ENCODE data around the gene SLC25A29. TPM values are rescaled to one million over a fixed set of nuclear protein-coding genes. Genes with fewer than 3 reads are reported as not detected.

SLC25A29 gene
- total RNA-seq, 1 donor from 2014 or later = 123 TPM

DNA sequence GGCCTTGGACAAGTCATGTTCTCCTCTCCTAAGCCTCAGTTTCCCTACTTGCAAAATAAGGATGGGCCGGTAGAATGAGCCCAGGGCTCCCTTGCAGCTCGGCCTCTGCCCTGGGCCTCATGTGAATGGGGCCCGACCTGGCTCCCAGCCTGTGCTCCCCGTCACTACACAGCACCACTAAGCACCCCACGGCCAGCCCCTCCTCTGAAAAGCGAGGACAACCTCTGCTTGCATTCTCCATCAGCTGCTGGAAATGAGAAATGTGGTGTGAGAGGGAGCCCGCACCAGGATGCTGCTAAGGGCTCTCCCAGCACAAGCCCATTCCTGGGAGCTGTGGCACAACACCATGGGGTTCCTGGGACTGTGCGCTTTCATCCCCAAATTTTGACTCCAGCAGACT, 27.1 kb upstream of the SLC25A29 start:
- H3K27ac Mint-ChIP-seq (ENCODE audit: unreplicated experiment) = no peak overlapping the region
- no peaks in the 10 kb centered on the region for H3K9me3 Mint-ChIP-seq
- no peak for DNase-seq (ENCODE audit: low read depth, low spot score)
- TF ChIP-seq, protein P1, sequence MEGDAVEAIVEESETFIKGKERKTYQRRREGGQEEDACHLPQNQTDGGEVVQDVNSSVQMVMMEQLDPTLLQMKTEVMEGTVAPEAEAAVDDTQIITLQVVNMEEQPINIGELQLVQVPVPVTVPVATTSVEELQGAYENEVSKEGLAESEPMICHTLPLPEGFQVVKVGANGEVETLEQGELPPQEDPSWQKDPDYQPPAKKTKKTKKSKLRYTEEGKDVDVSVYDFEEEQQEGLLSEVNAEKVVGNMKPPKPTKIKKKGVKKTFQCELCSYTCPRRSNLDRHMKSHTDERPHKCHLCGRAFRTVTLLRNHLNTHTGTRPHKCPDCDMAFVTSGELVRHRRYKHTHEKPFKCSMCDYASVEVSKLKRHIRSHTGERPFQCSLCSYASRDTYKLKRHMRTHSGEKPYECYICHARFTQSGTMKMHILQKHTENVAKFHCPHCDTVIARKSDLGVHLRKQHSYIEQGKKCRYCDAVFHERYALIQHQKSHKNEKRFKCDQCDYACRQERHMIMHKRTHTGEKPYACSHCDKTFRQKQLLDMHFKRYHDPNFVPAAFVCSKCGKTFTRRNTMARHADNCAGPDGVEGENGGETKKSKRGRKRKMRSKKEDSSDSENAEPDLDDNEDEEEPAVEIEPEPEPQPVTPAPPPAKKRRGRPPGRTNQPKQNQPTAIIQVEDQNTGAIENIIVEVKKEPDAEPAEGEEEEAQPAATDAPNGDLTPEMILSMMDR (conservative IDR thresholded peaks at IDR 0.05) = no peak
- H3K4me3 Mint-ChIP-seq = no peak overlapping the region
- no peaks in the 10 kb centered on the region for H3K27me3 Mint-ChIP-seq (ENCODE audit: low read depth)
- H3K4me1 Mint-ChIP-seq = no peaks in the 10 kb centered on the region
- H3K36me3 Mint-ChIP-seq (ENCODE audit: low read depth) = peaks cover 2% of the 10 kb centered on the region

DNA sequence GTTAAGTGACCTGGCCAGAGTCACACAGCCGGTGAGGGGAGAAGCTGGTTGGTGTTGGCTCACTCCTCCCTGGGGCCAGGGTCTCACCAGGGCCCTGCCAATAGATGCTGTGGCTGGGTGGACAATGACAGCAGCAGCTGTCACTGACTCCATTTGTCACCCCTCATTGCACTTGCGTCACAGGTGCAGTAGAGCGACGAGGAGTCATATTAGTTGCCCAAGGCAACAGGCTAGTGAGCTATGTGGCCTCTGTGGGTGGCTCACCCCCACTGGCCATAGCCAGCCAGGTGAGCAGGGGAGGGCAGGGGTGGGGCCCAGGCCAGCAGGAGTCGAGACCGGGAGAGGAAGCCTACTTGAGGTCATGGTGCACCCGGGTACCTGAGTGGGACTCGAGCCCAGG, 26.6 kb upstream of the SLC25A29 start:
- Mint-ChIP-seq H3K27ac (ENCODE audit: unreplicated experiment) (no peak overlapping the region), H3K9me3 (no peaks in the 10 kb centered on the region), H3K27me3 (ENCODE audit: low read depth) (no peaks in the 10 kb centered on the region), H3K4me3 (no peak overlapping the region), H3K36me3 (ENCODE audit: low read depth) (peaks cover 2% of the 10 kb centered on the region), H3K4me1 (no peaks in the 10 kb centered on the region)
- TF ChIP-seq, protein P1 (conservative IDR thresholded peaks at IDR 0.05) = no peak
- no peak for DNase-seq (ENCODE audit: low read depth, low spot score)

DNA sequence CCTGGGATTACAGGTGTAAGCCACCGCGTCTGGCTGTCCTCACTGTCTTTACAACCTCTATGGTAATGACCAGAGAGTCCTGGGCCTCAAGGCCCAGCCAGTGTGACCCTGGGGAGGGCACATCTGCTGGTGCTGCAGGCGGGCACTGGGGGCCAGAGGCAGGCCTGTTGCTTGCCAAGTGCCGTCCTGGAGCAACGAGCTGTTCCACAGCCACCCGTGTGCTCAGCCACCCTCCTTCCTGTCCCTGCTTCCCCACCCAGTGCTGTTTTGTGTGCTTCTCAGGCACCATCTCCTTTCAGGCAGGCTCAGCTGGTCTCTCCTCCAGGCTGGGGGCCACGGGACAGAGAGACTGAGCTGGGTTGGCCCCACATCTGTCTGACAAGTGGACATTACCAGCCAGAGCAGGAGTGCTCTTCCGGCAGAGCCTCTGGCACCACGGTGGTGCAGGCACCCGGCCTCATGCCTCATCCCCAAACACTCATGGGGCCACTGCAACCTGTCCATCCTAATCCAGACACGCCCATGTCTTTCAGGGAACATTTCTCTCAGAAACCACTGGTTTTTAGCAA, 25.9 kb upstream of the SLC25A29 start:
- peaks cover 2% of the 10 kb centered on the region for H3K36me3 Mint-ChIP-seq (ENCODE audit: low read depth)
- H3K9me3 Mint-ChIP-seq = no peaks in the 10 kb centered on the region
- TF ChIP-seq, protein P1 (conservative IDR thresholded peaks at IDR 0.05) = no peak
- H3K27me3 Mint-ChIP-seq (ENCODE audit: low read depth) = no peaks in the 10 kb centered on the region
- H3K27ac Mint-ChIP-seq (ENCODE audit: unreplicated experiment) = no peak overlapping the region
- no peak overlapping the region for H3K4me3 Mint-ChIP-seq
- no peaks in the 10 kb centered on the region for H3K4me1 Mint-ChIP-seq
- no peak for DNase-seq (ENCODE audit: low read depth, low spot score)

DNA sequence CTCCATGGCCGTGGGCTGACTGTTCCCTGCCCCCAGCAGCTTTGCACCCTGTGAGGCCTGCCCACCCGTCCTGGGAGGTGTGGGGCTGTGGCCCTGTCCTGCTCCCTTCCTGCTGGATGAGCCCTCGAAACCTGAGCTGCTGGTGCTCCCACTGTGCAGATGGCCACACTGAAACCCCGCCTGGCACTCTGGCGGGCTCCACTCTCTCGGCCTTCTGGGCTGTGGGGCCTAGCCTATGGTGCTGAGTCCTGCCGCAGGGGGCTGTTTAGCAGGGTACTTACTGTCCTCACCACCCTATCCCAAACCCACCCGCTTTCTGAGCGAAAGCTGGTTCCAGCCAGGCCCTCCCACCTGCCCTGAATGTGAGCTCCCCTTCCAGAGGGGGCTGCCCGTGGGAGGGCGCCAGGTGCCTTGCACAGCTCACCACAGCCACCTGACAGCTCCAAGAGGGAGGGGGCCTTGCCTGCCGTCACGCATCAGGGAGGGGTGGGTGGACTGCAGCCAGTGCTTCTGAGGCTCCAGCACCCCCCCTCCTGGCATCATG, 24.2 kb upstream of the SLC25A29 start:
- Mint-ChIP-seq H3K4me3 (no peak overlapping the region), H3K27me3 (ENCODE audit: low read depth) (no peaks in the 10 kb centered on the region), H3K9me3 (no peaks in the 10 kb centered on the region), H3K27ac (ENCODE audit: unreplicated experiment) (no peak overlapping the region), H3K4me1 (no peaks in the 10 kb centered on the region), H3K36me3 (ENCODE audit: low read depth) (no peaks in the 10 kb centered on the region)
- no peak for DNase-seq (ENCODE audit: low read depth, low spot score)
- TF ChIP-seq, protein P1 (conservative IDR thresholded peaks at IDR 0.05) = no peak

DNA sequence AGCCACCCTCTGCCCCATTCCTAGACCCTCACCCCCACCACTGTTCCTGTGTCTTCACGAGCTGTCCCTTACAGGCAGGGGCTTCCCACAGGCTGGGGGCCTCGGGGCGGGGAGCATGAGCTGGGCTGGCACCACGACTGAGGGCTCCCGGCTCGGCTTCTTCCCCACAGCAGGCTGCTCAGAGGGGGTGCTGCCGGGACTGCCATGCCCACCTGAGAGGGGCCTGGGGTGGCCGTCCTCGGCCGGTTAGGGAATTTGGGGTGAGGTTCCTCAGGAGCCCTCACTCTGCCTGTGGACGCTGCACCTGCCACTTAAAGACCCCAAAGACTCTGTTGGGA, 23.7 kb upstream of the SLC25A29 start:
- TF ChIP-seq, protein P1 (conservative IDR thresholded peaks at IDR 0.05) = no peak
- Mint-ChIP-seq H3K4me1 (no peaks in the 10 kb centered on the region), H3K27ac (ENCODE audit: unreplicated experiment) (no peak overlapping the region), H3K4me3 (no peak overlapping the region), H3K36me3 (ENCODE audit: low read depth) (no peaks in the 10 kb centered on the region), H3K27me3 (ENCODE audit: low read depth) (no peaks in the 10 kb centered on the region), H3K9me3 (no peaks in the 10 kb centered on the region)
- no peak for DNase-seq (ENCODE audit: low read depth, low spot score)
